Activated CD4-positive, alpha-beta memory T cell treated with anti-CD3 and anti-CD28 coated beads for 36 hours (primary cell): ENCODE results near the gene DOCK10. TPM values are rescaled to one million over a fixed set of nuclear protein-coding genes. Genes with fewer than 3 reads are reported as not detected.

Experiments
- CTCF ChIA-PET: fragments of 350-600 bp; sonication (Branson Sonifier 250); formaldehyde crosslinking; loops from one replicate; lab custom pipeline; 2021; ENCODE audit warnings: antibody characterized with exemption, inconsistent platforms; lab: Charles Lee
- POLR2A ChIA-PET: fragments of 350-600 bp; sonication (Branson Sonifier 250); formaldehyde crosslinking; loops from one replicate; lab custom pipeline; 2021; ENCODE audit warnings: antibody characterized with exemption; lab: Charles Lee
- DNase-seq: peaks from one replicate; pipeline ENCODE4 v3.0.0-alpha.2; 2020
- H3K27ac Mint-ChIP-seq: one replicate; pipeline ENCODE4 v1.8.0; 2021; ENCODE audit warnings: mixed read lengths
- H3K27me3 Mint-ChIP-seq: one replicate; pipeline ENCODE4 v1.8.0; 2021; ENCODE audit warnings: mixed read lengths
- H3K36me3 Mint-ChIP-seq: one replicate; pipeline ENCODE4 v1.8.0; 2021; ENCODE audit warnings: mixed read lengths
- H3K4me1 Mint-ChIP-seq: one replicate; pipeline ENCODE4 v1.8.0; 2021; ENCODE audit warnings: low read depth, mixed read lengths
- H3K4me3 Mint-ChIP-seq: one replicate; pipeline ENCODE4 v1.8.0; 2021; ENCODE audit warnings: mild to moderate bottlenecking, mixed read lengths
- H3K9me3 Mint-ChIP-seq: one replicate; pipeline ENCODE4 v1.8.0; 2021; ENCODE audit warnings: mixed read lengths
- intact Hi-C: fragments of 100-400 bp; cut with micrococcal nuclease; formaldehyde crosslinking; loops from one replicate; pipeline ENCODE4 v1.15.1; 2023
- total RNA-seq, 2 experiments: library from RNA; stranded (reverse); gene quantifications; one replicate each; pipeline ENCODE4 v1.2.3, GENCODE V29; 2021

DOCK10 gene
- total RNA-seq, 2 experiments from 2014 or later, result 134 to 139 TPM

GRCh38 chr2:225009768-225010167 lies 32.5 kb downstream of the DOCK10 start:
- H3K4me3 Mint-ChIP-seq, result no peak overlapping the region
- H3K27me3 Mint-ChIP-seq, result no peaks in the 10 kb centered on the region
- POLR2A ChIA-PET, result interaction anchor here (1.7 to 2.5 kb wide), 3 partner anchors 31 to 82 kb away, joined by 4 to 7 read pairs (median 6); no protein-coding TSS in a partner anchor
- H3K9me3 Mint-ChIP-seq, result no peaks in the 10 kb centered on the region
- peak overlapping the region; percentile 78 for H3K27ac Mint-ChIP-seq
- DNase-seq, result no peak
- H3K4me1 Mint-ChIP-seq, result peaks cover 93% of the 10 kb centered on the region
- peaks cover 3% of the 10 kb centered on the region for H3K36me3 Mint-ChIP-seq
- intact Hi-C loops, result loop anchor here (1.0 to 10.0 kb wide), 4 partner anchors 32 to 455 kb away; no protein-coding TSS in a partner anchor
- CTCF ChIA-PET, result interaction anchor here (0.7 to 1.5 kb wide), 9 partner anchors 8 to 233 kb away, joined by 3 to 5 read pairs (median 3); partner anchors contain the start of gene DOCK10

GRCh38 chr2:225008935-225009334 lies 33.3 kb downstream of the DOCK10 start:
- peaks cover 4% of the 10 kb centered on the region for H3K36me3 Mint-ChIP-seq
- peak overlapping the region; percentile 26 for H3K27ac Mint-ChIP-seq
- ChIA-PET CTCF (interaction anchor here (0.6 to 1.5 kb wide), 11 partner anchors 8 to 232 kb away, joined by 3 to 5 read pairs (median 3); partner anchors contain the start of gene DOCK10), POLR2A (interaction anchor here (1.1 to 1.7 kb wide), 2 partner anchors 62 to 65 kb away, joined by 3 to 4 read pairs; no protein-coding TSS in a partner anchor)
- H3K9me3 Mint-ChIP-seq, result no peaks in the 10 kb centered on the region
- intact Hi-C loops, result loop anchor here (10.0 kb wide), 1 partner anchor 456 kb away; no protein-coding TSS in a partner anchor
- no peak overlapping the region for H3K4me3 Mint-ChIP-seq
- peak; percentile 27 for DNase-seq
- H3K4me1 Mint-ChIP-seq, result peaks cover 95% of the 10 kb centered on the region
- no peaks in the 10 kb centered on the region for H3K27me3 Mint-ChIP-seq

- POLR2A ChIA-PET, result interaction anchor here (1.1 to 1.7 kb wide), 2 partner anchors 62 to 65 kb away, joined by 3 to 4 read pairs; no protein-coding TSS in a partner anchor
- peaks cover 94% of the 10 kb centered on the region for H3K4me1 Mint-ChIP-seq
- no peak for DNase-seq
- CTCF ChIA-PET, result interaction anchor here (1.1 to 1.4 kb wide), 3 partner anchors 75 to 227 kb away, joined by 3 to 4 read pairs (median 4); no protein-coding TSS in a partner anchor
- peak overlapping the region; percentile 57 for H3K27ac Mint-ChIP-seq
- intact Hi-C loops, result loop anchor here (10.0 kb wide), 1 partner anchor 456 kb away; no protein-coding TSS in a partner anchor
- H3K4me3 Mint-ChIP-seq, result no peak overlapping the region
- no peaks in the 10 kb centered on the region for H3K27me3 Mint-ChIP-seq
- H3K9me3 Mint-ChIP-seq, result no peaks in the 10 kb centered on the region
- peaks cover 4% of the 10 kb centered on the region for H3K36me3 Mint-ChIP-seq
Measured at GRCh38 chr2:225008179-225008856, 34.0 kb downstream of the DOCK10 start.

- CTCF ChIA-PET, result interaction anchor here (1.0 to 1.3 kb wide), 2 partner anchors 62 to 95 kb away, joined by 4 read pairs; no protein-coding TSS in a partner anchor
- intact Hi-C loops, result loop anchor here (10.0 kb wide), 1 partner anchor 458 kb away; no protein-coding TSS in a partner anchor
Measured at GRCh38 chr2:225006730-225007129, 35.5 kb downstream of the DOCK10 start.

GRCh38 chr2:225004597-225004996 lies 37.7 kb downstream of the DOCK10 start:
- peak overlapping the region; percentile 64 for H3K27ac Mint-ChIP-seq
- ChIA-PET POLR2A (interaction anchor here (0.9 kb wide), 1 partner anchor 38 kb away, joined by 4 read pairs; the partner anchor contains the start of gene DOCK10), CTCF (interaction anchor here (0.6 to 5.1 kb wide), 6 partner anchors 45 to 85 kb away, joined by 3 to 43 read pairs (median 4); no protein-coding TSS in a partner anchor)
- DNase-seq, result no peak
- H3K4me1 Mint-ChIP-seq, result peaks cover 90% of the 10 kb centered on the region
- H3K27me3 Mint-ChIP-seq, result no peaks in the 10 kb centered on the region
- intact Hi-C loops, result loop anchor here (5.0 to 10.0 kb wide), 2 partner anchors 197 to 460 kb away; no protein-coding TSS in a partner anchor
- no peak overlapping the region for H3K4me3 Mint-ChIP-seq
- peaks cover 4% of the 10 kb centered on the region for H3K36me3 Mint-ChIP-seq
- no peaks in the 10 kb centered on the region for H3K9me3 Mint-ChIP-seq

More at GRCh38 chr2:225006730-225007129, 35.5 kb downstream of the DOCK10 start:
- H3K27ac Mint-ChIP-seq, result peak overlapping the region; percentile 61
- POLR2A ChIA-PET, result interaction anchor here (1.2 kb wide), 1 partner anchor 34 kb away, joined by 4 read pairs; no protein-coding TSS in a partner anchor
- peaks cover 95% of the 10 kb centered on the region for H3K4me1 Mint-ChIP-seq
- H3K27me3 Mint-ChIP-seq, result no peaks in the 10 kb centered on the region
- H3K36me3 Mint-ChIP-seq, result peaks cover 4% of the 10 kb centered on the region
- H3K9me3 Mint-ChIP-seq, result no peaks in the 10 kb centered on the region
- H3K4me3 Mint-ChIP-seq, result no peak overlapping the region
- peak; percentile 40 for DNase-seq

- H3K27ac Mint-ChIP-seq, result peak overlapping the region; percentile 74
- peaks cover 4% of the 10 kb centered on the region for H3K36me3 Mint-ChIP-seq
- H3K4me3 Mint-ChIP-seq, result no peak overlapping the region
- intact Hi-C loops, result loop anchor here (1.0 to 10.0 kb wide), 11 partner anchors 14 to 658 kb away; no protein-coding TSS in a partner anchor
- DNase-seq, result peak; percentile 54
- no peaks in the 10 kb centered on the region for H3K27me3 Mint-ChIP-seq
- peaks cover 83% of the 10 kb centered on the region for H3K4me1 Mint-ChIP-seq
- ChIA-PET CTCF (interaction anchor here (0.6 to 5.1 kb wide), 32 partner anchors 8 to 660 kb away, joined by 3 to 43 read pairs (median 4); no protein-coding TSS in a partner anchor), POLR2A (interaction anchor here (0.6 to 1.2 kb wide), 3 partner anchors 59 to 76 kb away, joined by 3 to 4 read pairs (median 3); no protein-coding TSS in a partner anchor)
- no peaks in the 10 kb centered on the region for H3K9me3 Mint-ChIP-seq
Measured at GRCh38 chr2:225002656-225003045, 39.6 kb downstream of the DOCK10 start.

- H3K27ac Mint-ChIP-seq, result peak overlapping the region; percentile 74
- H3K4me3 Mint-ChIP-seq, result no peak overlapping the region
- ChIA-PET CTCF (interaction anchor here (0.6 to 5.1 kb wide), 43 partner anchors 8 to 215 kb away, joined by 3 to 43 read pairs (median 4); no protein-coding TSS in a partner anchor), POLR2A (interaction anchor here (0.6 to 1.6 kb wide), 5 partner anchors 12 to 76 kb away, joined by 3 to 4 read pairs (median 3); no protein-coding TSS in a partner anchor)
- no peaks in the 10 kb centered on the region for H3K9me3 Mint-ChIP-seq
- H3K27me3 Mint-ChIP-seq, result no peaks in the 10 kb centered on the region
- intact Hi-C loops, result loop anchor here (1.0 to 10.0 kb wide), 11 partner anchors 14 to 658 kb away; no protein-coding TSS in a partner anchor
- peaks cover 4% of the 10 kb centered on the region for H3K36me3 Mint-ChIP-seq
- H3K4me1 Mint-ChIP-seq, result peaks cover 82% of the 10 kb centered on the region
- DNase-seq, result peak; percentile 65
Measured at GRCh38 chr2:225002039-225002655, 40.1 kb downstream of the DOCK10 start.

- intact Hi-C loops, result loop anchor here (5.0 to 10.0 kb wide), 2 partner anchors 192 to 465 kb away; no protein-coding TSS in a partner anchor
- Mint-ChIP-seq H3K36me3 (peaks cover 14% of the 10 kb centered on the region), H3K27ac (no peak overlapping the region), H3K27me3 (no peaks in the 10 kb centered on the region), H3K4me1 (peaks cover 80% of the 10 kb centered on the region), H3K4me3 (no peak overlapping the region), H3K9me3 (no peaks in the 10 kb centered on the region)
- ChIA-PET CTCF (interaction anchor here (1.0 to 5.1 kb wide), 4 partner anchors 9 to 90 kb away, joined by 3 to 43 read pairs (median 10); no protein-coding TSS in a partner anchor), POLR2A (interaction anchor here (0.6 to 0.7 kb wide), 2 partner anchors 12 to 50 kb away, joined by 3 read pairs; no protein-coding TSS in a partner anchor)
- DNase-seq, result no peak
Measured at GRCh38 chr2:224999754-225000153, 42.5 kb downstream of the DOCK10 start.

- POLR2A ChIA-PET, result interaction anchor here (0.6 to 0.7 kb wide), 2 partner anchors 12 to 50 kb away, joined by 3 read pairs; no protein-coding TSS in a partner anchor
- H3K27ac Mint-ChIP-seq, result no peak overlapping the region
- intact Hi-C loops, result no loop called here
Measured at GRCh38 chr2:224999321-224999720, 42.9 kb downstream of the DOCK10 start.

GRCh38 chr2:224997802-224998201 lies 44.5 kb downstream of the DOCK10 start:
- POLR2A ChIA-PET, result no interaction called here
- no peak overlapping the region for H3K27ac Mint-ChIP-seq
- CTCF ChIA-PET, result no interaction called here
- no peak for DNase-seq
- H3K27me3 Mint-ChIP-seq, result no peaks in the 10 kb centered on the region
- peaks cover 21% of the 10 kb centered on the region for H3K36me3 Mint-ChIP-seq
- intact Hi-C loops, result no loop called here
- no peaks in the 10 kb centered on the region for H3K9me3 Mint-ChIP-seq
- H3K4me3 Mint-ChIP-seq, result no peak overlapping the region
- peaks cover 78% of the 10 kb centered on the region for H3K4me1 Mint-ChIP-seq

More at GRCh38 chr2:224999321-224999720, 42.9 kb downstream of the DOCK10 start:
- Mint-ChIP-seq H3K9me3 (no peaks in the 10 kb centered on the region), H3K4me3 (no peak overlapping the region), H3K4me1 (peaks cover 81% of the 10 kb centered on the region), H3K27me3 (no peaks in the 10 kb centered on the region), H3K36me3 (peaks cover 18% of the 10 kb centered on the region)
- DNase-seq, result no peak
- CTCF ChIA-PET, result interaction anchor here (0.6 to 2.3 kb wide), 4 partner anchors 10 to 68 kb away, joined by 3 to 7 read pairs (median 3); no protein-coding TSS in a partner anchor

- ChIA-PET CTCF (no interaction called here), POLR2A (no interaction called here)
- Mint-ChIP-seq H3K9me3 (no peaks in the 10 kb centered on the region), H3K36me3 (peaks cover 33% of the 10 kb centered on the region), H3K27me3 (no peaks in the 10 kb centered on the region), H3K27ac (no peak overlapping the region), H3K4me3 (no peak overlapping the region), H3K4me1 (peaks cover 76% of the 10 kb centered on the region)
- DNase-seq, result no peak
- intact Hi-C loops, result no loop called here
Measured at GRCh38 chr2:224995419-224995818, 46.8 kb downstream of the DOCK10 start.
